ENCODE data around the gene EED. TPM values are rescaled to one million over a fixed set of nuclear protein-coding genes. Genes with fewer than 3 reads are reported as not detected.

Gene EED
- total RNA-seq, 1 experiment from 2014 or later: 10.3 TPM

Other genes with a start within 250 kb of the EED start
- 52.2 and 116 TPM in 2 replicates for gene PICALM, start 175.7 kb upstream of the EED start, total RNA-seq (2014; rRNA removed; shearing (Covaris generic); ENCODE audit: low replicate concordance)
- gene HIKESHI, start 57.5 kb downstream of the EED start, total RNA-seq (2014; rRNA removed; shearing (Covaris generic); ENCODE audit: low replicate concordance): 57.7 and 70.3 TPM in 2 replicates
- gene CCDC81, start 130.1 kb downstream of the EED start, total RNA-seq (2014; rRNA removed; shearing (Covaris generic); ENCODE audit: low replicate concordance): 0.51 TPM in 1 of 2 replicates, not detected in the other